Vagina (tissue), 2 donors: ENCODE results near the gene NDRG2. TPM values are rescaled to one million over a fixed set of nuclear protein-coding genes. Genes with fewer than 3 reads are reported as not detected.

ENCODE experiments used
- DNase-seq, 2 donors: peaks; one replicate each; pipeline ENCODE4 v3.0.0-alpha.2; 2017; ENCODE audit errors: extremely low spot score in 2 of 2
- H3K27ac ChIP-seq: fragments of 200-600 bp; sonication (generic); one replicate; pipeline ENCODE4 v1.5.1; 2019
- H3K27me3 ChIP-seq: fragments of 200-600 bp; sonication (generic); one replicate; pipeline ENCODE4 v1.5.1; 2019
- H3K36me3 ChIP-seq, 2 donors: fragments of 200-600 bp; sonication (generic); one replicate each; pipeline ENCODE4 v1.5.1; 2017 to 2019
- H3K4me1 ChIP-seq: fragments of 200-600 bp; sonication (generic); one replicate; pipeline ENCODE4 v1.5.1; 2019
- H3K4me3 ChIP-seq, 2 donors: fragments of 200-600 bp; sonication (generic); 1 replicate in 1 of 2; 2 replicates in 1 of 2; pipeline ENCODE4 v1.5.1; 2016 to 2019
- H3K9me3 ChIP-seq: fragments of 200-600 bp; sonication (generic); one replicate; pipeline ENCODE4 v1.5.1; 2019
- CTCF ChIP-seq, 3 experiments: fragments of 450-650 bp in 2 of 3; fragments of 200-600 bp in 1 of 3; sonication (generic) in 1 of 3; IDR thresholded peaks; one replicate each; pipeline ENCODE4 v1.5.1; 2017 to 2019; ENCODE audit warnings: antibody characterized with exemption in 3 of 3, mild to moderate bottlenecking in 2 of 3, moderate library complexity in 2 of 3
- POLR2A ChIP-seq, 2 donors: fragments of 450-650 bp; IDR thresholded peaks; one replicate each; pipeline ENCODE4 v1.6.1; 2017; ENCODE audit warnings: antibody characterized with exemption in 2 of 2, mild to moderate bottlenecking in 2 of 2, moderate library complexity in 2 of 2
- POLR2AphosphoS5 ChIP-seq, 2 donors: sonication (generic); formaldehyde crosslinking; IDR thresholded peaks; one replicate each; pipeline ENCODE4 v1.9.0; 2017; ENCODE audit warnings: antibody characterized with exemption in 2 of 2, mild to moderate bottlenecking in 2 of 2, low read depth in 1 of 2; ENCODE audit not compliant: insufficient read depth in 1 of 2
- intact Hi-C: fragments of 100-400 bp; cut with DNase I; formaldehyde crosslinking; loops from one replicate; pipeline ENCODE4 v1.15.1; 2023
- total RNA-seq: library from RNA; depleted of rRNA; stranded (reverse); fragments of >200 nt; gene quantifications from one replicate; pipeline ENCODE4 v1.2.3, GENCODE V29; 2016

The NDRG2 gene
- total RNA-seq, 1 donor from 2014 or later: 307 TPM

GRCh38 chr14:21039585-21040369, 14.9 kb upstream of the NDRG2 start:
- TF ChIP-seq POLR2A (IDR thresholded peaks at IDR 0.05) (no peak), CTCF (IDR thresholded peaks at IDR 0.05) (peak; percentile 19 to 68 (median 61)), POLR2AphosphoS5 (IDR thresholded peaks at IDR 0.05; ENCODE audit: insufficient read depth in 1 of 2, low read depth in 1 of 2) (peak in 1 of 2 donors; percentile 64)
- H3K36me3 ChIP-seq: no peaks in the 10 kb centered on the region
- no peaks in the 10 kb centered on the region for H3K9me3 ChIP-seq
- peaks cover 51% of the 10 kb centered on the region for H3K4me1 ChIP-seq
- intact Hi-C loops: loop anchor here (2.0 to 5.0 kb wide), 2 partner anchors 25 to 37 kb away; no protein-coding TSS in a partner anchor
- H3K4me3 ChIP-seq: peak overlapping the region in 1 of 2 donors; percentile 9
- DNase-seq: no peak
- H3K27me3 ChIP-seq: no peaks in the 10 kb centered on the region
- H3K27ac ChIP-seq: peak overlapping the region; percentile 88

- H3K4me1 ChIP-seq: peaks cover 59% of the 10 kb centered on the region
- H3K36me3 ChIP-seq: no peaks in the 10 kb centered on the region
- H3K27me3 ChIP-seq: no peaks in the 10 kb centered on the region
- intact Hi-C loops: no loop called here
- no peaks in the 10 kb centered on the region for H3K9me3 ChIP-seq
- TF ChIP-seq POLR2A (IDR thresholded peaks at IDR 0.05) (no peak), POLR2AphosphoS5 (IDR thresholded peaks at IDR 0.05; ENCODE audit: insufficient read depth in 1 of 2, low read depth in 1 of 2) (peak; percentile 76 to 77), CTCF (IDR thresholded peaks at IDR 0.05) (no peak)
- peak in 1 of 2 donors; percentile 97 for DNase-seq
- H3K4me3 ChIP-seq: peak overlapping the region in 1 of 2 donors; percentile 9
- peak overlapping the region; percentile 88 for H3K27ac ChIP-seq
Observed at GRCh38 chr14:21038441-21039422, 13.9 kb upstream of the NDRG2 start.

- intact Hi-C loops: no loop called here
- DNase-seq: no peak
- Histone ChIP-seq H3K4me1 (peaks cover 43% of the 10 kb centered on the region), H3K4me3 (no peak overlapping the region), H3K27ac (peak overlapping the region; percentile 88), H3K27me3 (no peaks in the 10 kb centered on the region), H3K36me3 (no peaks in the 10 kb centered on the region), H3K9me3 (no peaks in the 10 kb centered on the region)
- TF ChIP-seq POLR2AphosphoS5 (IDR thresholded peaks at IDR 0.05; ENCODE audit: insufficient read depth in 1 of 2, low read depth in 1 of 2) (no peak), POLR2A (IDR thresholded peaks at IDR 0.05) (no peak), CTCF (IDR thresholded peaks at IDR 0.05) (no peak)
Observed at GRCh38 chr14:21037156-21037555, 12.3 kb upstream of the NDRG2 start.

- Histone ChIP-seq H3K4me3 (no peak overlapping the region), H3K9me3 (no peaks in the 10 kb centered on the region), H3K27ac (peak overlapping the region; percentile 88), H3K4me1 (peaks cover 39% of the 10 kb centered on the region), H3K36me3 (no peaks in the 10 kb centered on the region), H3K27me3 (no peaks in the 10 kb centered on the region)
- intact Hi-C loops: no loop called here
- no peak for DNase-seq
- TF ChIP-seq CTCF (IDR thresholded peaks at IDR 0.05) (no peak), POLR2A (IDR thresholded peaks at IDR 0.05) (no peak), POLR2AphosphoS5 (IDR thresholded peaks at IDR 0.05; ENCODE audit: insufficient read depth in 1 of 2, low read depth in 1 of 2) (no peak)
Observed at GRCh38 chr14:21036751-21037150, 11.9 kb upstream of the NDRG2 start.
